Fibroblast of lung (primary cell): Measurements from ENCODE around the gene HDAC2. TPM values are rescaled to one million over a fixed set of nuclear protein-coding genes. Genes with fewer than 3 reads are reported as not detected.
A peak's percentile ranks its signal among the peaks of the same experiment; 100 is the strongest.

Experiments
- DNase-seq, 2 donors: peaks; one replicate each; pipeline versions ENCODE4 v3.0.0 to v3.0.0-alpha.2; 2010; ENCODE audit warnings: low read depth in 2 of 2
- H2AFZ ChIP-seq: 2 replicates; pipeline ENCODE4 v1.5.1; 2012; ENCODE audit warnings: low read length, control low read depth, inconsistent platforms
- H3K27ac ChIP-seq: 2 replicates; pipeline ENCODE4 v1.5.1; 2011; ENCODE audit warnings: low read length, control low read depth; ENCODE audit not compliant: insufficient read depth
- H3K27me3 ChIP-seq: 2 replicates; pipeline ENCODE4 v1.5.1; 2011; ENCODE audit warnings: mild to moderate bottlenecking, low read length; ENCODE audit not compliant: control insufficient read depth, insufficient read depth
- H3K36me3 ChIP-seq: 2 replicates; pipeline ENCODE4 v1.5.1; 2011; ENCODE audit warnings: low read length; ENCODE audit not compliant: control insufficient read depth, insufficient read depth
- H3K4me1 ChIP-seq: 2 replicates; pipeline ENCODE4 v1.5.1; 2011; ENCODE audit warnings: low read length; ENCODE audit not compliant: control insufficient read depth, insufficient read depth; ENCODE audit errors: extremely low read depth
- H3K4me2 ChIP-seq: 2 replicates; pipeline ENCODE4 v1.5.1; 2011; ENCODE audit warnings: low read length, control low read depth; ENCODE audit not compliant: insufficient read depth; ENCODE audit errors: extremely low read depth
- H3K4me3 ChIP-seq, 4 experiments: fragments of 200-600 bp in 1 of 4; sonication (generic) in 1 of 4; replicated peaks in 1 of 4; 2 replicates each; pipeline ENCODE4 v1.5.1; 2011 to 2016; ENCODE audit warnings: low read length in 4 of 4, low read depth in 3 of 4, mild to moderate bottlenecking in 3 of 4, control low read depth in 2 of 4, inconsistent platforms in 1 of 4, mixed read lengths in 1 of 4; ENCODE audit not compliant: insufficient read depth in 1 of 4; ENCODE audit errors: control extremely low read depth in 1 of 4
- H3K79me2 ChIP-seq: 2 replicates; pipeline ENCODE4 v1.5.1; 2012; ENCODE audit warnings: mild to moderate bottlenecking, low read length, inconsistent platforms; ENCODE audit not compliant: control insufficient read depth, insufficient read depth
- H3K9ac ChIP-seq: 2 replicates; pipeline ENCODE4 v1.5.1; 2011; ENCODE audit warnings: mild to moderate bottlenecking, low read length, control low read depth; ENCODE audit not compliant: insufficient read depth
- H3K9me3 ChIP-seq: 2 replicates; pipeline ENCODE4 v1.5.1; 2012; ENCODE audit warnings: low read depth, low read length; ENCODE audit not compliant: control insufficient read depth, insufficient read depth
- H4K20me1 ChIP-seq: 2 replicates; pipeline ENCODE4 v1.5.1; 2011; ENCODE audit warnings: low read length; ENCODE audit not compliant: control insufficient read depth, insufficient read depth; ENCODE audit errors: extremely low read depth
- CTCF ChIP-seq, 2 donors: IDR thresholded peaks in 1 of 2; conservative IDR thresholded peaks in 1 of 2; 1 replicate in 1 of 2; 2 replicates in 1 of 2; pipeline ENCODE4 v1.5.1; 2011 to 2012; ENCODE audit warnings: low read length in 2 of 2, control low read depth in 1 of 2, inconsistent platforms in 1 of 2, low read depth in 1 of 2, mild to moderate bottlenecking in 1 of 2
- EZH2 ChIP-seq: IDR thresholded peaks from 2 replicates; pipeline ENCODE4 v1.5.1; 2012; ENCODE audit warnings: low read length, control low read depth, mild to moderate bottlenecking; ENCODE audit errors: missing control alignments
- polyA plus RNA-seq, 2 donors: library from polyadenylated mRNA; depleted of rRNA in 1 of 2; stranded (reverse) in 1 of 2; unstranded in 1 of 2; fragments of >200 nt; gene quantifications; 2 replicates each; pipeline ENCODE4 v1.2.1, GENCODE V29; 2011 to 2012; ENCODE audit warnings: missing spikeins in 1 of 2
- total RNA-seq: library from RNA; depleted of rRNA; stranded (reverse); fragments of >200 nt; gene quantifications from 2 replicates; pipeline ENCODE4 v1.2.1, GENCODE V29; 2014

Gene HDAC2
- total and polyA plus RNA-seq, 2 donors (not counting 1 experiment from before 2014, with no cell fraction given) = 64.9 to 155 TPM

GRCh38 chr6:113969888-113970804 is 802 bp downstream of the HDAC2 start:
- Histone ChIP-seq H3K27ac (peak overlapping the region; percentile 96), H3K79me2 (peaks cover 57% of the 10 kb centered on the region), H3K27me3 (no peaks in the 10 kb centered on the region), H3K36me3 (peaks cover 1% of the 10 kb centered on the region), H3K9ac (peak overlapping the region; percentile 86), H3K9me3 (no peaks in the 10 kb centered on the region), H2AFZ (peak overlapping the region; percentile 98), H3K4me3 (peak overlapping the region; percentile 77 to 97 (median 86)), H4K20me1 (peaks cover 4% of the 10 kb centered on the region), H3K4me2 (peak overlapping the region; percentile 94), H3K4me1 (no peaks in the 10 kb centered on the region)
- DNase-seq = peak; percentile 31 to 52
- TF ChIP-seq EZH2 (no peak), CTCF (conservative IDR thresholded peaks at IDR 0.05 in 1 of 2, IDR thresholded peaks at IDR 0.05 in 1 of 2; ENCODE audit: low read depth in 1 of 2, low read length in 2 of 2) (no peak)

GRCh38 chr6:113968472-113968871 is 2.5 kb downstream of the HDAC2 start:
- Histone ChIP-seq H3K27me3 (no peaks in the 10 kb centered on the region), H3K9ac (no peak overlapping the region), H3K4me3 (peak overlapping the region in 2 of 4 experiments; percentile 77 to 96), H3K4me2 (peak overlapping the region; percentile 94), H3K27ac (no peak overlapping the region), H2AFZ (no peak overlapping the region), H3K4me1 (no peaks in the 10 kb centered on the region), H4K20me1 (peaks cover 4% of the 10 kb centered on the region), H3K9me3 (no peaks in the 10 kb centered on the region), H3K79me2 (peaks cover 74% of the 10 kb centered on the region), H3K36me3 (peaks cover 1% of the 10 kb centered on the region)
- TF ChIP-seq CTCF (conservative IDR thresholded peaks at IDR 0.05 in 1 of 2, IDR thresholded peaks at IDR 0.05 in 1 of 2; ENCODE audit: low read depth in 1 of 2, low read length in 2 of 2) (no peak), EZH2 (no peak)
- no peak for DNase-seq

GRCh38 chr6:113967777-113968176 is 3.2 kb downstream of the HDAC2 start:
- Histone ChIP-seq H3K4me1 (no peaks in the 10 kb centered on the region), H3K79me2 (peaks cover 81% of the 10 kb centered on the region), H3K27me3 (no peaks in the 10 kb centered on the region), H3K4me3 (peak overlapping the region in 1 of 4 experiments; percentile 96), H3K9me3 (no peaks in the 10 kb centered on the region), H3K4me2 (no peak overlapping the region), H3K9ac (no peak overlapping the region), H2AFZ (no peak overlapping the region), H4K20me1 (peaks cover 4% of the 10 kb centered on the region), H3K36me3 (peaks cover 1% of the 10 kb centered on the region), H3K27ac (no peak overlapping the region)
- DNase-seq = no peak
- TF ChIP-seq EZH2 = no peak
- no peak for TF ChIP-seq CTCF (conservative IDR thresholded peaks at IDR 0.05 in 1 of 2, IDR thresholded peaks at IDR 0.05 in 1 of 2; ENCODE audit: low read depth in 1 of 2, low read length in 2 of 2)
